Activated T-cell treated with anti-CD3 and anti-CD28 coated beads for 1 hour (primary cell): Measurements from ENCODE around the gene SLC29A2.

Source experiments
- DNase-seq: peaks from one replicate; pipeline ENCODE4 v3.0.0-alpha.2; 2020; ENCODE audit warnings: low read depth

Gene SLC29A2

GRCh38 chr11:66317723-66318599 is 53.6 kb downstream of the SLC29A2 start:
- DNase-seq, result peak; percentile 49

GRCh38 chr11:66317322-66317722 is 54.2 kb downstream of the SLC29A2 start:
- peak; percentile 43 for DNase-seq

- DNase-seq, result no peak
Observed at GRCh38 chr11:66316849-66317251, 54.7 kb downstream of the SLC29A2 start, which contains the start of gene CD248. CD248 (minus strand) TSS chr11:66317044; CDS start chr11:66317027, 17 bp downstream.

- no peak for DNase-seq
Observed at GRCh38 chr11:66315921-66316811, 55.4 kb downstream of the SLC29A2 start.

GRCh38 chr11:66315498-66315885 is 56.1 kb downstream of the SLC29A2 start:
- no peak for DNase-seq

GRCh38 chr11:66314561-66315497 is 56.7 kb downstream of the SLC29A2 start:
- DNase-seq, result no peak

GRCh38 chr11:66314186-66314501 is 57.4 kb downstream of the SLC29A2 start:
- no peak for DNase-seq

- DNase-seq, result no peak
Observed at GRCh38 chr11:66313321-66314185, 58.0 kb downstream of the SLC29A2 start.

GRCh38 chr11:66312549-66313320 is 58.8 kb downstream of the SLC29A2 start:
- DNase-seq, result peak; percentile 99
